Measurements from ENCODE around the gene GRK4.

- TF ChIP-seq CTCF (IDR thresholded peaks at IDR 0.05) = no peak
- TF ChIP-seq POLR2AphosphoS5 (IDR thresholded peaks at IDR 0.05) = peak; percentile 97 to 99 (median 98)
Measured at GRCh38 chr4:2934813-2935761, 28.3 kb upstream of the GRK4 start.
